ENCODE results near the gene HMGCS1. TPM values are rescaled to one million over a fixed set of nuclear protein-coding genes. Genes with fewer than 3 reads are reported as not detected.

HMGCS1 gene
- total RNA-seq, 1 experiment from 2014 or later, result 52.8 TPM

- Histone ChIP-seq H3K4me2 (ENCODE audit: low read length) (no peak overlapping the region), H3K36me3 (ENCODE audit: control insufficient read depth in 1 of 2, insufficient read depth in 2 of 2, low read length in 2 of 2) (no peaks in the 10 kb centered on the region), H3K9ac (ENCODE audit: low read length) (no peak overlapping the region), H3K27me3 (ENCODE audit: insufficient read depth, low read length) (no peaks in the 10 kb centered on the region), H3K9me3 (ENCODE audit: control insufficient read depth in 1 of 2, insufficient read depth in 1 of 2, low read depth in 1 of 2, low read length in 2 of 2) (no peaks in the 10 kb centered on the region), H3K4me1 (ENCODE audit: control insufficient read depth in 1 of 2, insufficient read depth in 2 of 2, low read length in 2 of 2) (no peaks in the 10 kb centered on the region), H2AFZ (ENCODE audit: low read depth, low read length, poor library complexity, severe bottlenecking) (no peak overlapping the region), H3K4me3 (replicated peaks in 1 of 2; ENCODE audit: low read depth in 1 of 2, low read length in 2 of 2) (no peak overlapping the region), H3K79me2 (ENCODE audit: insufficient read depth, low read length) (no peaks in the 10 kb centered on the region), H3K27ac (ENCODE audit: low read depth, low read length) (no peak overlapping the region), H4K20me1 (ENCODE audit: insufficient read depth) (no peaks in the 10 kb centered on the region), H3K9me2 (ENCODE audit: insufficient read depth) (no peaks in the 10 kb centered on the region)
- DNase-seq (ENCODE audit: low read depth, low spot score) (no peak), ATAC-seq (no peak)
- BruUV-seq (replicated peaks), result no TSS peak
- ChIA-PET POLR2A (no interaction called here), CTCF (no interaction called here), RAD21 (ENCODE audit: low non-redundant PET in 1 of 2, low total read pairs in 2 of 2, uncharacterized antibody in 2 of 2, unreplicated experiment in 2 of 2) (no interaction called here)
- TF ChIP-seq SP1 (IDR thresholded peaks at IDR 0.05; ENCODE audit: low read depth), result no peak
- no peak for TF ChIP-seq POLR2A (IDR thresholded peaks at IDR 0.05; ENCODE audit: borderline replicate concordance, extremely low read depth, insufficient read depth, insufficient read length)
- TF ChIP-seq CEBPB (IDR thresholded peaks at IDR 0.05; ENCODE audit: low read depth), result no peak
- TF ChIP-seq FOSL1 (IDR thresholded peaks at IDR 0.05; ENCODE audit: low read depth), result no peak
- no peak for TF ChIP-seq EZH2phosphoT487 (IDR thresholded peaks at IDR 0.05; ENCODE audit: borderline replicate concordance)
- no peak for TF ChIP-seq TCF7L2 (IDR thresholded peaks at IDR 0.05; ENCODE audit: borderline replicate concordance, extremely low read depth, insufficient read depth, insufficient read length)
- TF ChIP-seq CBX3 (IDR thresholded peaks at IDR 0.05; ENCODE audit: low read depth), result no peak
- TF ChIP-seq, protein P1, sequence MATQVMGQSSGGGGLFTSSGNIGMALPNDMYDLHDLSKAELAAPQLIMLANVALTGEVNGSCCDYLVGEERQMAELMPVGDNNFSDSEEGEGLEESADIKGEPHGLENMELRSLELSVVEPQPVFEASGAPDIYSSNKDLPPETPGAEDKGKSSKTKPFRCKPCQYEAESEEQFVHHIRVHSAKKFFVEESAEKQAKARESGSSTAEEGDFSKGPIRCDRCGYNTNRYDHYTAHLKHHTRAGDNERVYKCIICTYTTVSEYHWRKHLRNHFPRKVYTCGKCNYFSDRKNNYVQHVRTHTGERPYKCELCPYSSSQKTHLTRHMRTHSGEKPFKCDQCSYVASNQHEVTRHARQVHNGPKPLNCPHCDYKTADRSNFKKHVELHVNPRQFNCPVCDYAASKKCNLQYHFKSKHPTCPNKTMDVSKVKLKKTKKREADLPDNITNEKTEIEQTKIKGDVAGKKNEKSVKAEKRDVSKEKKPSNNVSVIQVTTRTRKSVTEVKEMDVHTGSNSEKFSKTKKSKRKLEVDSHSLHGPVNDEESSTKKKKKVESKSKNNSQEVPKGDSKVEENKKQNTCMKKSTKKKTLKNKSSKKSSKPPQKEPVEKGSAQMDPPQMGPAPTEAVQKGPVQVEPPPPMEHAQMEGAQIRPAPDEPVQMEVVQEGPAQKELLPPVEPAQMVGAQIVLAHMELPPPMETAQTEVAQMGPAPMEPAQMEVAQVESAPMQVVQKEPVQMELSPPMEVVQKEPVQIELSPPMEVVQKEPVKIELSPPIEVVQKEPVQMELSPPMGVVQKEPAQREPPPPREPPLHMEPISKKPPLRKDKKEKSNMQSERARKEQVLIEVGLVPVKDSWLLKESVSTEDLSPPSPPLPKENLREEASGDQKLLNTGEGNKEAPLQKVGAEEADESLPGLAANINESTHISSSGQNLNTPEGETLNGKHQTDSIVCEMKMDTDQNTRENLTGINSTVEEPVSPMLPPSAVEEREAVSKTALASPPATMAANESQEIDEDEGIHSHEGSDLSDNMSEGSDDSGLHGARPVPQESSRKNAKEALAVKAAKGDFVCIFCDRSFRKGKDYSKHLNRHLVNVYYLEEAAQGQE (IDR thresholded peaks at IDR 0.05; ENCODE audit: low read depth), result no peak
- no peak for TF ChIP-seq ELF1 (IDR thresholded peaks at IDR 0.05; ENCODE audit: borderline replicate concordance, low read depth)
- no peak for TF ChIP-seq ATF3 (IDR thresholded peaks at IDR 0.05)
- TF ChIP-seq, protein P2, sequence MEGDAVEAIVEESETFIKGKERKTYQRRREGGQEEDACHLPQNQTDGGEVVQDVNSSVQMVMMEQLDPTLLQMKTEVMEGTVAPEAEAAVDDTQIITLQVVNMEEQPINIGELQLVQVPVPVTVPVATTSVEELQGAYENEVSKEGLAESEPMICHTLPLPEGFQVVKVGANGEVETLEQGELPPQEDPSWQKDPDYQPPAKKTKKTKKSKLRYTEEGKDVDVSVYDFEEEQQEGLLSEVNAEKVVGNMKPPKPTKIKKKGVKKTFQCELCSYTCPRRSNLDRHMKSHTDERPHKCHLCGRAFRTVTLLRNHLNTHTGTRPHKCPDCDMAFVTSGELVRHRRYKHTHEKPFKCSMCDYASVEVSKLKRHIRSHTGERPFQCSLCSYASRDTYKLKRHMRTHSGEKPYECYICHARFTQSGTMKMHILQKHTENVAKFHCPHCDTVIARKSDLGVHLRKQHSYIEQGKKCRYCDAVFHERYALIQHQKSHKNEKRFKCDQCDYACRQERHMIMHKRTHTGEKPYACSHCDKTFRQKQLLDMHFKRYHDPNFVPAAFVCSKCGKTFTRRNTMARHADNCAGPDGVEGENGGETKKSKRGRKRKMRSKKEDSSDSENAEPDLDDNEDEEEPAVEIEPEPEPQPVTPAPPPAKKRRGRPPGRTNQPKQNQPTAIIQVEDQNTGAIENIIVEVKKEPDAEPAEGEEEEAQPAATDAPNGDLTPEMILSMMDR (IDR thresholded peaks at IDR 0.05 in 2 of 3, conservative IDR thresholded peaks at IDR 0.05 in 1 of 3; ENCODE audit: borderline replicate concordance in 1 of 3, insufficient read depth in 1 of 3, low read depth in 2 of 3, low read length in 2 of 3), result no peak
- no peak for TF ChIP-seq YY1 (IDR thresholded peaks at IDR 0.05; ENCODE audit: extremely low read depth, insufficient replicate concordance, low read depth, low read length)
- intact Hi-C loops (cut with micrococcal nuclease), result no loop called here
Measured at GRCh38 chr5:43352131-43352530, 38.9 kb upstream of the HMGCS1 start.

All from HCT116 (cell line).